Fibroblast of skin of left biceps (primary cell): ENCODE measurements around the gene SLC36A3.
A peak's percentile ranks its signal among the peaks of the same experiment; 100 is the strongest.
"Not testable (repeated sequence)": the region's sequence is repeated elsewhere in the genome, so short reads cannot be mapped to it uniquely, and the experiment has no call there.

Experiments
- DNase-seq, 2 experiments: peaks; one replicate each; pipeline ENCODE4 v3.0.0-alpha.2; 2013; ENCODE audit warnings: low read depth in 2 of 2

SLC36A3 gene

GRCh38 chr5:151259931-151260330, 43.6 kb downstream of the SLC36A3 start:
- no peak for DNase-seq

- DNase-seq: no peak
These were observed 44.8 kb downstream of the SLC36A3 start for GRCh38 chr5:151258816-151259215.

GRCh38 chr5:151258201-151258611, 45.4 kb downstream of the SLC36A3 start:
- no peak for DNase-seq

GRCh38 chr5:151257731-151258181, 45.8 kb downstream of the SLC36A3 start:
- DNase-seq: no peak

- DNase-seq: no peak
These were observed 47.8 kb downstream of the SLC36A3 start for GRCh38 chr5:151255621-151256286.

- not testable (repeated sequence) for DNase-seq
These were observed 48.6 kb downstream of the SLC36A3 start for GRCh38 chr5:151254990-151255389.

- DNase-seq: no peak
These were observed 49.0 kb downstream of the SLC36A3 start for GRCh38 chr5:151254556-151254955.

GRCh38 chr5:151253605-151253950, 50.0 kb downstream of the SLC36A3 start:
- DNase-seq: no peak

GRCh38 chr5:151252762-151253604, 50.6 kb downstream of the SLC36A3 start, which contains the start of gene GM2A:
Gene GM2A (plus strand): TSS chr5:151253185. CDS start chr5:151253217, 32 bp downstream.
- peak; percentile 96 to 97 for DNase-seq

- no peak for DNase-seq
These were observed 51.9 kb downstream of the SLC36A3 start for GRCh38 chr5:151251621-151252020.

- DNase-seq: no peak
These were observed 52.5 kb downstream of the SLC36A3 start for GRCh38 chr5:151251001-151251551.

GRCh38 chr5:151250346-151251000, 53.1 kb downstream of the SLC36A3 start:
- no peak for DNase-seq

GRCh38 chr5:151249281-151249680, 54.3 kb downstream of the SLC36A3 start:
- no peak for DNase-seq

GRCh38 chr5:151248651-151249050, 54.9 kb downstream of the SLC36A3 start:
- DNase-seq: no peak

- DNase-seq: no peak
These were observed 57.8 kb downstream of the SLC36A3 start for GRCh38 chr5:151245680-151246219.

- DNase-seq: no peak
These were observed 59.4 kb downstream of the SLC36A3 start for GRCh38 chr5:151244206-151244605.

- no peak for DNase-seq
These were observed 60.0 kb downstream of the SLC36A3 start for GRCh38 chr5:151243564-151243963.

GRCh38 chr5:151243127-151243526, 60.4 kb downstream of the SLC36A3 start:
- no peak for DNase-seq

GRCh38 chr5:151240924-151241635, 62.5 kb downstream of the SLC36A3 start:
- DNase-seq: no peak

- not testable (repeated sequence) for DNase-seq
These were observed 63.2 kb downstream of the SLC36A3 start for GRCh38 chr5:151240268-151240835.
